HG02884 (cell line): ENCODE results near the gene ACVR1B.

Experiments used
- ATAC-seq: cut with Tn5 transposase; IDR thresholded peaks from one replicate; pipeline ENCODE4 v1.9.1; 2021; ENCODE audit warnings: mild to moderate bottlenecking, moderate library complexity; ENCODE audit not compliant: unreplicated experiment

ACVR1B gene

DNA sequence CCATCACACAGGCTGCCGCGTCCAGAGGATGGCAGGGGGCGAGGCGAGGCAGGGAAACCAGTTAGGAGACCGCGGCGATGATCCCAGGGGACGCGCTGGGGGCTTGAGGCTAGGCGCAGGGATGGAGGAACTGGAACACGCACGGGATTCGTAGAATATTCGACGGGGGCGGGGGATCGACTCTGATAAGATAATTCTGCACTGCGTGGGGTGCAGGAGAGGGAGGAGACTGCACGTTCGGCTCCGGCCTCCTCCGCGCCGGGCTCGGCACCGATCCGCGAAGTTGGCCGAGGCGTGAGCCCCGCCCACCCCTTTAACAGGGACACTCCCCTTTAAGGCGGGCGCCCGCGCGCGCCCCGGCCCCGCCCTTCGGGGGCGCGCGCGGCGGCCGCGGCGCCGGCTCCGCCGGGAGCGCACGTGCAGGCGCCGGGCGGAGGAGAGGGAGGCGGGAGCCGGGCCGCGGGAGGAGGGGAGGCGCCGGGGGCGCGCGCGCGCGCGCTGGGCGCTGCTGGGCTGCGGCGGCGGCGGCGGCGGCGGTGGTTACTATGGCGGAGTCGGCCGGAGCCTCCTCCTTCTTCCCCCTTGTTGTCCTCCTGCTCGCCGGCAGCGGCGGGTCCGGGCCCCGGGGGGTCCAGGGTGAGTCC lies at the start of gene ACVR1B:
ACVR1B (plus strand) TSS at position 501 of the 644 bp plus-strand sequence; CDS start at position 546, 45 bp downstream.
- peak; percentile 80 for ATAC-seq

GRCh38 chr12:51901881-51902280 lies 49.6 kb upstream of the ACVR1B start:
- ATAC-seq = no peak

GRCh38 chr12:51904951-51905470 lies 46.5 kb upstream of the ACVR1B start:
- no peak for ATAC-seq

DNA sequence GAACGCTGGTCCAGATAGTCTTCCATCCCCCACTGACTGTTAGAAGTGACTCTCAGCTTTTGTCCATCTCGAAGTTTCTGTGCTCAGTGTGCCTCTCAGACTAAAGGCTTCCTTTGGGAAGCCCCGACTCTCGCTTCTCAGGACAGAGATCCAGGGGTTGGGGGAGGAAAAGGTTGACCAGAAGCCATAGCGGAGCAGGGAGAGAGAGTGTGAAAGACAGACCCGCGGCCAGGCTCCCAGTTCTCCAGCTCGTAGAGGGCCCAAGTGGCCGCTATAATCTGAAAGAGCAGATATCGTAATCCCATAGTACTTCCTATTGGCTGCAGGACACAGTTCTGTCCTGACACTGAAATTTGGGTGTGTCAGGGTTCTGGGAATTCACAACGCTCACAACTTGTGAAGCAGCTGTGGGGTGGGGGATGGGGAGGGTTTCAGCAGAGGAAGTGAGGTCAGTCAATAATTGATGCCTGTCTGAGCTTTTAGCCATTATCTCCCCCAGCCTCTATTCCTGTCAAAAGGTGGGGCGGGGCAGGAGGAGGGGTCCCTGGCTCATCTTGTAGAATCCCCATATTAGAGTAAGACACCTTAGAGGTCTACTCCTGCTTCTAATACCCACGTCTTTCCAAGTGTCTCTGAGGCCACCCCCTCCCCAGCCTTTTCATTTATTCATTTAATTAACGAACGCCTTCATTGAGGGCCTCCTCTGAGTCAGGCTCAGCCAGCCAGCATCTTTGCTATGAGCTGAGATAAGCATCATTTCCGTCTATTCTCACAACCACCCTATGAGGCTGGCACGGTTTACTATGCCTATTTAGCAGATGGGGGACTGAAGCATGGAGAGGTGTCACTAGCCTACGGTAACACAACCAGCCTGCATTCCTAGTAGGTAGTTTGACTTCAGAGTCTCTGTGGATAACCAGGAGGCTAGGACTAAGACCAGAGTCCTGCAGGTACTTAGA lies 45.7 kb upstream of the ACVR1B start:
- ATAC-seq = no peak

DNA sequence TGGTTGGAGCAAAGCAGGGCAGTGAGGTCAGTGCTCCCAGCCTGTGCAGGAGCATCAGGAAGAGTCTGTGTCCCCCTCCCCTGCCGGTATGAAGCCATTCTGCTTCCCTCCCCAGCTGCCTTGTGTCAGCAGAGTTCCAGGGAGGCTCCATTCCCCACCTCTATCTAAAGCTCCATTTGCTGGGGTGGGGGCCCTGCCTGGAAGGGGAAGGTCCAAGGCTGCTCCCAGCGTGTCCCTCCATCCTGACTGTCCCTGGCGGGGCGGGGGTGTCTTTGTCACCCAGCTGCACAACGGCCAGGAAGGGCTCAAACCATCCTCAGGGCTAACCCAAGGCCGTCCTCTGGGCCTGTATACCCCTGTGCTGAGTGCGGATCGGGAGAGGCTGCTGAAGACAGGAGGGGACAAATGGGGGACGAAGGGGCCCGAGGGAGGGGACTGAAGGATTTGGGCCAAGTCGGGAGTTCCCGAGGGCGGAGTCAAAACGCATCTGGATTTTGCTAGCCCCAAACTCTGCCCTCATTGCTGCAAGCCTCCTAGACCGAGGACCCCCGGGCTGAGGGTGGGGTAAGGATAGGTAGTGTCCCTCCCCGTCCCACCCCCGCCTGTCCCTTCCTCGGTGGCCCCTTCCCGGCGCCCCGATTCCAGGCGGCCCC lies 44.9 kb upstream of the ACVR1B start:
- ATAC-seq = no peak

- ATAC-seq = no peak
Measured at GRCh38 chr12:51907083-51907855, 44.2 kb upstream of the ACVR1B start, which contains the start of gene ACVRL1. Gene ACVRL1 (plus strand): TSS chr12:51907504. CDS start chr12:51912475, 4,971 bp downstream.

DNA sequence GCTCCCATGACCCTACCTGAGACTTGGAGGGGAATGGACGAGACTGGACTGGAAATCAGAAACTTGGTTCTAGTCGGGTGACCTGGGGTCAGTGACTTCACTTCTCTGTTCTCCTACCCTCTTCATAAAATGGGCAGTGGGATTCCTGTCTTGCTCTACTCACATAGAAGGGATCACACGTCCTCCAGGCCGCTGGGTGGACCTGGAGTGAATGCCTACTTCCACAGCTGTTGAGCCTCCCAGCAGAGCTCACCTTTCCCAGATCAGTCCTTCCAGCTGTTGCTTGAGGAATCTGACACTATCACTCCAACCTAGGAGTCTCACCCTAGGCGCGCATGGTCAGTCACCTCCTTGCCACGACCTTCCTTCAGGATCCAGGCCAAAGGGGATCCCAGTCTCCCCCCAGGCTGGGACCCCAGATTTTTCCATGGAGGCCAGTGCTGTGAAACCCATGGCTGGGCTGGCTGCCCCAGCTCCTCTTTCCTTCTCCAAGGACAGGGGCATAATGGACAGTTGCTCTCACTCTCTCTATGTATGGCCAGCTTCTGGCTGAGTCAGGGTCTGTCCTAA lies 43.6 kb upstream of the ACVR1B start:
- ATAC-seq = no peak

DNA sequence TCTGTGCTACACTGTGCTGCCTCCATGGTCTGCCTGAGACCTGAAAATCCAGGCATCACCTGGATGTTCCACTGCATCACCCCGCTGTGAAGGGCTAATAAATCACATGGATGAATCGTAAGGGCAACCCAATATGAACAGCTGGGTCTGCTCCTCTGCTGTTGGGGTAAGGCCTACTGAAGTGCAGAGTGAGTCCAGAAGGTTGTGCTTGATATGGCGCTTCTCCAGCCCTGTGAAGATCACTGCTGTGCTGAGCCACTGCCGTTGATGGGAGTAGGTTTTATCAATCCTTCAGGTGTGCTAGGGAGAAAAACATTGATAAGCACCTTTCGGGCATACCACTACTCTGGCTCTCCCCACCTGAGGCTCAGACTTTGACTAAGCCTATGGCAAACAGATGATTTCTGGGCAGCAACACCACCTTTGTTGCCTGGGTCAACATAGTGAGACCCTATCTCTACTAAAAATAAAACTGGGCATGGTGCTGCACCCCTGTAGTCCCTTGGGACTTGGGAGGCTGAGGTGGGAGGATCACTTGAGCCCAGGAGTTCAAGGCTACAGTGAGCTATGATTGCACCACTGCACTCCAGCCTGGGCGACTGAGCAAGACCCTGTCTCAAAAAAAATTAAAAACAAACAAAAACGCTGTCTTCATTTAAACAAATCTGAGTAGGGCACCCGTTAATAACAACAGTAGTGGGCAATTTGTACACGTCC lies 42.5 kb upstream of the ACVR1B start:
- ATAC-seq = no peak

GRCh38 chr12:51910168-51910567 lies 41.3 kb upstream of the ACVR1B start:
- ATAC-seq = no peak

DNA sequence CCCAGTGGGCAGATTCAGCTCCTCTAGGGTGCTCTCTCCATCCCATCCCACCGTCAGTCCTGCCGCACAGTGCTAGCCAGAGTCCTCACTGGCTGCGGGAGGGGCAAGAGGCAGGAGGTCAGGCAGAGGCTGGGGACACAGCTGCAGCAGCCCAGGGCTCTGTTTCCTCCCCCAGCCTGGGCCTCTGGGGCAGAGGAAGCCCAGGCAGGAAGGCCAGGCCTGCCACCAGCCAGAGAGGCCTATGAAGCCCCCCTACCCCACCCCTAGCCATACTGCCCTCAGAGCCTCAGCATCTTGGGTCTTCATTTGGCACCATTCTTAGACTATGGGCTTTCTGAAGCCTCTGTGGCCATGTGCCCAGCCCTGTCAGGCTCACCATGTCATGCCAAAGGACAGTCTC lies 40.8 kb upstream of the ACVR1B start:
- no peak for ATAC-seq

DNA sequence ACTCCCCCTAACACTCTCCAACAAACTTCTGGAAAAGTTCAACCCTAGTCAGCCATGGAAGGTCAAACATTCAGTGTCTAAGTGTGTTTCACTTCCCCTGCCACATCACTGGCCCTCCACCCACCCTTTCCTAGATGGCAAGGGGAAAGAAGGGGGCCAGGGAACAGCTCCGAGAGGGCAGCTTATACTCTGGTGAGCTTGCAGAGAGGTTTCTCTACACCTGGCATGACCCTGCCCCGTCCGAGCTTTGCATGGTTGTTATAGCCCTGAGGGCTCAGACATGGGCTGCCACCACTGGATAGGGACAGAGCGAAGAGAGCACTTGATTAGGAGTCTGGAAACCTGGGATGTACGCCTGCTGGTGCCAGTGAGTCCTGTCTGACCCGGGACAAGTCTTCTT lies 40.2 kb upstream of the ACVR1B start:
- ATAC-seq = no peak

- no peak for ATAC-seq
Measured at GRCh38 chr12:51911788-51912711, 39.4 kb upstream of the ACVR1B start.

DNA sequence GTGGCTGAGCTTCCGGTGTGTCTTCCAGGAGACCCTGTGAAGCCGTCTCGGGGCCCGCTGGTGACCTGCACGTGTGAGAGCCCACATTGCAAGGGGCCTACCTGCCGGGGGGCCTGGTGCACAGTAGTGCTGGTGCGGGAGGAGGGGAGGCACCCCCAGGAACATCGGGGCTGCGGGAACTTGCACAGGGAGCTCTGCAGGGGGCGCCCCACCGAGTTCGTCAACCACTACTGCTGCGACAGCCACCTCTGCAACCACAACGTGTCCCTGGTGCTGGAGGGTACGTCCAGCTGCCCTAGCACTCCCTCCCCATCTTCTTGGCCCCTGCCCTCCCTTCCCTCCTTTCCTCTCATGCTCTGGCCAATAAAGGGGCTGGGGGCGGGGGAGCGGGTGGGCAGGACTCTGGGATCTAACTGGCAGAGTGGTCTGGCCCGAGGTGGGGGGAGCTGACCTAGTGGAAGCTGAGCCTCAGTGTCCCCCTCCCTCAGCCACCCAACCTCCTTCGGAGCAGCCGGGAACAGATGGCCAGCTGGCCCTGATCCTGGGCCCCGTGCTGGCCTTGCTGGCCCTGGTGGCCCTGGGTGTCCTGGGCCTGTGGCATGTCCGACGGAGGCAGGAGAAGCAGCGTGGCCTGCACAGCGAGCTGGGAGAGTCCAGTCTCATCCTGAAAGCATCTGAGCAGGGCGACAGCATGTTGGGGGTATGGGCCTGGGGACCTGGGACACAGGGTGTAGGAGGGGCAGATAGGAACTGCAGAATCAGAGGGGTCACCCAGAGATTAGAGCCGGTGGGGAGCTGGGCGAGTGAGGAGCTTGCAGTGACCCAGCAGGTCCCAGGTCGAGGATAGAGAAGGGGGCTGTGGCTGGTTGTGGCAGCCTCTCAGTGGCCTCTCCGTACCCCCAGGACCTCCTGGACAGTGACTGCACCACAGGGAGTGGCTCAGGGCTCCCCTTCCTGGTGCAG lies 38.1 kb upstream of the ACVR1B start:
- no peak for ATAC-seq

DNA sequence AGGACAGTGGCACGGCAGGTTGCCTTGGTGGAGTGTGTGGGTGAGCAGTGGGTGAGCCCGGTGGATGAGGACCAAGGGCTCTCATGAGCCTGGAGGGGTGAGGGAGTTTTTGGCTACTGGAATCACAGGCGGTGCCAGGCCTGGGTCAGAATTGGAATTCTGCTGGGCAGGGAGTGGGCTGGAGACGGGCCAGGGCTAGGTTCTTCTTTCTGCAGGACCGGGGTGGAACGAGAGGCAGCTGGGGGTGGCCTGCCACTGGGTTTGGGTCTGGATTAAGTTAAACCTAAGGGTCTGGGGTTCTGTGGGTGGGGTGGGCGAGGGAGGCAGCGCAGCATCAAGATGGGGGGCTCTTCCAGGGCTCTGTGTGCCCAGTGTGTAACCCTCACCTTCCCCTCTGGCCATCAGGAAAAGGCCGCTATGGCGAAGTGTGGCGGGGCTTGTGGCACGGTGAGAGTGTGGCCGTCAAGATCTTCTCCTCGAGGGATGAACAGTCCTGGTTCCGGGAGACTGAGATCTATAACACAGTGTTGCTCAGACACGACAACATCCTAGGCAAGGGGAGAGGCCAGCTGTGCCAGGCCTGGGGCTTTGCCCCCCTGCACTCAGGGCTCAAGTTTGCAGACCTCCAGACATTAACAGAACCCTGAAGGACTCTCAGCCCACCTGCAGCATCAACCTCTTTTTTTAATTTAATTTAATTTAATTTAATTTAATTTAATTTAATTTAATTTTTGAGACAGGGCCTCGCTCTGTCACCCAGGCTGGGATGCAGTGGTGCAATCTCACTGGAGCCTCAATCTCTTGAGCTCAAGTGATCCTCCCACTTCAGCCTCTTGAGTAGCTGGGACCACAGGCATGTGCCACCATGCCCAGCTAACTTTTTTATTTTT lies 37.2 kb upstream of the ACVR1B start:
- ATAC-seq = no peak

- no peak for ATAC-seq
Measured at GRCh38 chr12:51915003-51915625, 36.4 kb upstream of the ACVR1B start.

- no peak for ATAC-seq
Measured at GRCh38 chr12:51915951-51916350, 35.5 kb upstream of the ACVR1B start.
